NCI-H2196 (cell line): ENCODE data around the gene ACSL1.
"Not testable (repeated sequence)": the region's sequence is repeated elsewhere in the genome, so short reads cannot be mapped to it uniquely, and the experiment has no call there.

ENCODE experiments used
- DNase-seq: peaks from one replicate; lab custom pipeline; 2025; ENCODE audit not compliant: unreplicated experiment; lab: John Stamatoyannopoulos, UW

ACSL1 gene

GRCh38 chr4:184792950-184793555, 32.7 kb downstream of the ACSL1 start:
- no peak for DNase-seq

GRCh38 chr4:184792334-184792733, 33.4 kb downstream of the ACSL1 start:
- no peak for DNase-seq

- no peak for DNase-seq
Measured at GRCh38 chr4:184790826-184791225, 34.9 kb downstream of the ACSL1 start.

DNA sequence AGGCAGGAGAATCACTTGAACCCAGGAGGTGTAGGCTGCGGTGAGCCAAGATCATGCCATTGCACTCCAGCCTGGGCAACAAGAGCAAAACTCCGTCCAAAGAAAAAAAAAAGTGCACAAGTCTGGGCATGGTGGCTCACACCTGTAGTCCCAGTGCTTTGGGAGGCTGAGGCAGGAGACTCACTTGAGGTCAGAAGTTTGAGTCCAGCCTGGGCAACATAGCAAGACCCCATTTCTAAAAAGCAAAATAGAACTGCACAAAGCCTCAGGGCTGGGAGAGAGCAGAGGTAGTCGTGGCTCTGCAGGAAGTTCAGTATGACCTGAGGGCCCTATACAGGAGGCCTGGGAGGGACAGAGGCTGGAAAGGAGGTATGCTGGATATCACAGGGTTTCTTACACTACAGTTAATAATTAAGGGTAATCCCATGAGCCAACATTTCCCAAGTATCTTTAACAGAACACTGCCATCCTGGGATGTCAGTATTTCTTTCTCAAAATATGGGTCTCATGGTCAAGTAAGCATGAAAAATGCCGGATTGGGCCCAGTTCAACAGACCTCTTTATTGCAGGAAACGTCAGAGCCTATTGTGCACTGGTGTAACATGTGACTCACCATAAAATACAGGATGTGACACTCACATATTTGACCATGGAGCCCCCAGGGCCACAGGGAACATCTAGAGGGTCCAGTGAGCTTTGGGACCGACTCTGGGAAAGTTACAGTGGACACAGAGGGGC, 37.8 kb downstream of the ACSL1 start:
- DNase-seq, result no peak

- no peak for DNase-seq
Measured at GRCh38 chr4:184785813-184786212, 40.0 kb downstream of the ACSL1 start.

DNA sequence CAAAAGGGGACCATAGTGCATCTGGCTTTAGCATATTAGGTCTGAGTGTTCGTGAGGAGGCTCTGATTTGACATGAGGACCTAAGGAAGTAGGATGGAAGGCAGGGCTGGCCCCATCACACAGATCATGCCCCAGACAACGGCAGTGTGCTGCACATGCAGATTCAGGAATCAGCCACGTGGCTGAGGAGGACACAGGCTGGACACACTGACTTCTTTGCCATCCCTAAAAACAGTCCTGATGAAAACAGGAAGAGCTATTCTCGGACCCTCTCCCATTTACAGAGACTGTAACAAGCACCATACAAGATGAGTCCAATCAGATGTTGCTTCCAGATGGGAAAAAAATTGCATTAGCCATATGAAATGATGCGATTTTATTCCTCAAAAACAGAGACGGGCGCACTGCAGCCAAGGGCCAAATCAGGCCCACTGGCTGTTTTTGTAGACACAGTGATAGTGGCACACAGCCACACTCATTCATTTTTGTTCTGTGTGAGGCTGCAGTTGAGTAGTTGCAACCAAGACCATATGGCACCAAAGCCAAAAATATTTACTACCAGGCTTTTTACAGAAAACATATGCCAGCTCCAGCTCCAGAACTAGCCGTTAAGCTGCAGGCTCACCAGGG, 41.0 kb downstream of the ACSL1 start:
- no peak for DNase-seq

GRCh38 chr4:184782731-184783373, 42.9 kb downstream of the ACSL1 start:
- DNase-seq, result no peak

GRCh38 chr4:184779160-184779559, 46.6 kb downstream of the ACSL1 start:
- DNase-seq, result not testable (repeated sequence)

DNA sequence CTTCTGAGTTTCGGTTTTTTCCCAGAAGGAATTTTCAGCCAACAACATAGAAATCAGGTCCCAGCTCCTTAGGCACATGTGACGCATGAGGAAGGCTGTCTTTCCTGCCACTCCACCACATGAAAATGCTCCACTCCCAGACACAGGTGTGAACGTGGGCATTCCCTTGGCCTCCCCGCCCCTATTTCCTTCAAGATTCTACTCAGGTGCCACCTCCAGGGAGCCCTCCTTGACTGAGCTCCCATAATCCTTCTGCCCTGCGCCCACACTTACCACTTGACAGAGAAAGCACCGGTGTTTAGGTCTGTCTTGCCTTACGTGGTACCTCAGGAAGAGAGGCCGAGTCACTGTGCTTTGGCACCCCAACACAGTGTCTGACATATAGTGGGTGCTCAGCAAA, 47.4 kb downstream of the ACSL1 start:
- DNase-seq, result no peak

- no peak for DNase-seq
Measured at GRCh38 chr4:184776821-184777220, 48.9 kb downstream of the ACSL1 start.

GRCh38 chr4:184775854-184776555, 49.8 kb downstream of the ACSL1 start:
- no peak for DNase-seq

DNA sequence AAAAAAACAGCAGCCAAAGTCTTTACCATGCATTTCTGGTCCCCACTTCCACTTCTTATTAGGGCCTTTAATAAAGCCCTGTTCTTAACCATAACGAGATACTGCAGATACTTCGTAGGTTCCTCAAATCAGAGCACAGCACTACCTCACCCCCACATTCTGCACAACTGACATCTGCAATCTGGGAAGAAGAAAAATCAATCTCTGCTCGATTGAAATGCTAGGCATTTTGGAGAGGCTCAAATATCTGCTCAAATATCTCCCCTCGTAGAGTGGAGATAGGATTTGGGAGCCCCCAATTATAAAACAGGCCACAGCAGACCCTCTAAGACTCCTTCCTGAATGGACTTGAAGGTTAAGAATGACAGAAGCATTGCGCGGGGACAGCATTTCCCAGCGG, 51.6 kb downstream of the ACSL1 start:
- DNase-seq, result no peak

DNA sequence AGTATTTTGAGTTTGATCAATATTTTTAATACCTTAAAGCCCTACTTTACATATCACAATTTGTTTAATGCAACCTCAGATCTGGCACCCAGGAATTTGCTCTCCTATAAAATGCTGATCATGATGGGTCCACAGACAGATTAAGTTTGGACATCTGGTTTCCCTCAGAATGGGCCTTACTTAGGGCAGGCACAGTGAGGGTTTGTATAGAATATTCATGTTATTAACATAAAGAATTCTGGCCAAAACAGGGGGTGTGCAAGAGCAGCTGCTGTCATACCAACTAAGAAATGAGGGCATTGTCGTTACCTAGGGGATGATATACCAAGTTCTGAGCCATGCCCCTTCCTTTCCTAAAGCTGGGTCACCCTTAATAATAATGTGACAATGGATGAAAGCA, 54.4 kb downstream of the ACSL1 start:
- DNase-seq, result no peak

DNA sequence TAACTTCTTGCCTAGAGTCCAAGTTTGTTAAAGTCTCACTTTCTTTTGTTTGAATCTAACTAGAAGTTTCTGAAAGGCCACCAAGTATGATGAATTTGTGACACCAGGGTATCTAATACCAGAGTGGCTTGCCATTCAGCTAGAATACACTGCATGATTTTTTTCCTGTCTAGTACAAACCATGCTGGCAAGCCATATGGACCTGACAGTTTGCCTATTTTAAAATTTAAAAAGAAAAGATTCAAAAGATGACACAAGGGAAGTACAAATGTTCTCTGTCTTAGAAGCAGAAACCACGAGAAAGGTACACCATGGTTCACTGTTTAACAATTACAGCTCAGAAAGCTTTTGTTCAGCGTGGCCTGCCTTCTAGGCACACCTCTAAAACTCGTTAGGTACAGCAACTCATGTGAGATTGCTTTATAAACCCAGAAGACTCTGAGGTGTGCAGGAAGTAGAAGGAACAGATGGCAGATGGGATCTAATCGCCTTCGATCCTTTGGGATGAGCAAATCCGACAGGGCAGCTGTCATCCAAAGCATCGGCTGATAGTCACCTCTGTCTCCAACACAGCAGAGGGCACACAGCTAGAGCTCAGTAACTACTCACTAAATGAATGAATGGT, 56.5 kb downstream of the ACSL1 start:
- DNase-seq, result no peak

DNA sequence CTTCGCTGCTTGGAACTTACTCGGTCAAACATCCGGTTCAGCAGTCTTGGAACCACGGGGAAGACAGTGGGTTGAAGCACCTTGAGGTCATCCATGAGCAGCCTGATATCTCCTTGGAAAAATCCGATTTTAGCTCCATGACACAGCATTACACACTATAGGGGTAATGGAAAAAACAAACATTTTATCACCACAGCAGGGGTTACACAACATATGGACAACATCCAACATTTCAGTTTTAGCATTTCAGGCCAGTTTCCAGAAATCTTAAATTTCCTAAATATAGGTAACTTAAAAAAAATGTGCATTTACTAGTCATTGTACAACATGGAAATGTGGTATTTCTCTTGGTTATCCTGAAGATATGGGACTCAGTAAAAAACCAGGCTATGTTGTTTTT, 57.5 kb downstream of the ACSL1 start:
- no peak for DNase-seq

GRCh38 chr4:184766446-184766845, 59.3 kb downstream of the ACSL1 start:
- no peak for DNase-seq

DNA sequence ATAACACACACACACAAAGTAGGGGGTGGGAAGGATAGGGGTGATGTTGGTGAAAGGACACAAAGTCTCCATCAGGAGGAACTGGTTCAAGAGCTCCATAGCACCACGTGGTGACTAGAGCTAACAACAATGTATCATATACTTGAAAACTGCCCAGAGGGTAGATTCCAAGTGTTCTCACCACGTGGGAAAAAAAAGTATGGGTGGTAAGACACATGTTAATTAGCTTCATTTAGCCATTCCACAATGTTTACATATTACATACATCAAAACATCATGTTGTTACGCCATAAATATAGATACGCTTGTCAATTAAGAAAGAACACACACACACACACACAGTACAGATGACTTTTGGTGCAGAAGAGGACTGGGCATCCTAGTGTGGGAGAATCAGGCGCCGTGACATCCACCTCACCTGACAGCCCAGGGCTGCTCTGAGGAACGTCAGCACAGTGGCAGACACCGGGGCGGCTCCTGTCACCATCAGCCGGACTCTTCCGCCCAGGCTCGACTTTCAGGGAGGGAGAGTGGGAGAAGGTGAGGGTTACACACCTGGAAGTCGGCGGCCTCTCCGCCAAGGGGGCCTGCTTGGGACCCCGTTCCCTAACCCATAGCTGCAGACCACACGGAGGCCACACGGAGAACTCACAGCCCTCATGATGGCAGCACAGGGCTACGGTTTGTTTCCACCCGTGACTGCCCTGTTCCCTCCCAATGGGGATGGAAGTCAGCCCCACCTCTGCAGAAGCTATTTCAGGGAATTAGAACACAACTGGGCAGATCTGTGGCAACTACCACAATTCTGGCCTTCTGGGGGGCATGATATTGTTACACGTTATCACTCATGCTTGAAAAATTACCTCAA, 60.1 kb downstream of the ACSL1 start:
- no peak for DNase-seq

DNA sequence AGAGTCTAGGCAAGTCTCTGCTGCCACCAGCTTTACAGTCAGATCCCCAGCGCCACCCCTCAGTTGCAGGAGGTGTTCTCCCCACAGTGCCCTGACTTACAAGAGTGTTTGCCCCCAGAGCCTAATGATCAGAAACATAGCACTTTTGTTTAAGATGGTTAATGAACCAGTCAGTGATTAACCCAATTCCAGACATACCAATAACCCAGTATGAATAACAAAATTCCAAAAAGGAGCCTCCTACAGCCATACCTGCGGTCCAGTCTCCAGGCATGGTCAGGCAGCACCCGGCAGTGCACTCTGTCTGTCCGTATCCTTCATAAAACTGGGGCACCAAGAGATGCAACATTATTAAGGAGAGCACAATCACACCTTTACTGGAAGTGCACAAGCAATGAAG, 61.2 kb downstream of the ACSL1 start:
- no peak for DNase-seq

DNA sequence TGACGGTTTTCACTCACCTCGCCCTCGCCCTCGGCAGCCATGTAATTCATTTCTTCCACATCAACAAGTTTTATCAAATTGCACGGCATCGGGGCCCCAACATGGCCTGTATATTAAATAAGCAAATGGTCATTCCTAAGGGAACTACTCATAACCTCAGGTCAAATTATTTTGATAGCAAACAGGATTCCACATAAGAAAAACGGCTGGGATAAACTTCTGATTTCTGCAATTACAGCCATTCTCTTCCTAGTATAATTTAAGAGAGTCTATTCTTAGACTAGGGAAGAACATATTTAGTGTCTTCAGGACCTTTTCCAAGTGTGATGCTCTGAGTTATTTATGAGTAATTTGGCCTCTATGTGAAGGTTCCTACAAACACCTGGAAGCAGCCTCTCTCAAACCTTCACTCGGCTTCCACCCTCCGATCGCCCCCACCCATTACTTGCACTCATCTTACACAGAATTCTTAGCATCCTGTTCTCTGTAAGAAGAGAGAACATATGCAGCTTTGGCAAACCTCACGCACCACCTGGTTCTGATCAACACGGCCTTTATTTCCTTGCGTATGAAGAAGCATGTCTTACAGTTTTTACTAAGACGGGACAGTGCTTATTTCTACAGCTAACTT, 62.5 kb downstream of the ACSL1 start:
- no peak for DNase-seq
